Activated CD4-positive, alpha-beta T cell treated with anti-CD3 and anti-CD28 coated beads, Interleukin-2, amount 10 ng/mL, durations not matched to agents 7 days and 5 days (primary cell): ENCODE results near the gene PPP2R5B. TPM values are rescaled to one million over a fixed set of nuclear protein-coding genes. Genes with fewer than 3 reads are reported as not detected.

Experiments
- CTCF ChIA-PET: fragments of 350-600 bp; sonication (Branson Sonifier 250); formaldehyde crosslinking; loops from one replicate; lab custom pipeline; 2021; ENCODE audit warnings: antibody characterized with exemption; lab: Charles Lee
- POLR2A ChIA-PET: fragments of 350-600 bp; sonication (Branson Sonifier 250); formaldehyde crosslinking; loops from one replicate; lab custom pipeline; 2021; ENCODE audit warnings: antibody characterized with exemption; lab: Charles Lee
- DNase-seq: peaks from one replicate; pipeline ENCODE4 v3.0.0-alpha.2; 2020
- H3K27ac Mint-ChIP-seq: one replicate; pipeline ENCODE4 v1.8.0; 2021; ENCODE audit warnings: mild to moderate bottlenecking, moderate library complexity, mixed read lengths
- H3K27me3 Mint-ChIP-seq: one replicate; pipeline ENCODE4 v1.8.0; 2021; ENCODE audit warnings: mixed read lengths
- H3K36me3 Mint-ChIP-seq: one replicate; pipeline ENCODE4 v1.8.0; 2021; ENCODE audit warnings: low read depth, mixed read lengths
- H3K4me1 Mint-ChIP-seq: one replicate; pipeline ENCODE4 v1.8.0; 2021; ENCODE audit warnings: mixed read lengths
- H3K4me3 Mint-ChIP-seq: one replicate; pipeline ENCODE4 v1.8.0; 2021; ENCODE audit warnings: mild to moderate bottlenecking, moderate library complexity, mixed read lengths
- H3K9me3 Mint-ChIP-seq: one replicate; pipeline ENCODE4 v1.8.0; 2021; ENCODE audit warnings: mixed read lengths
- total RNA-seq, 2 experiments: library from RNA; stranded (reverse); gene quantifications; one replicate each; pipeline ENCODE4 v1.2.3, GENCODE V29; 2021

PPP2R5B gene
- total RNA-seq, 2 experiments from 2014 or later, result 12.0 to 13.7 TPM

GRCh38 chr11:64891880-64892279 lies 32.6 kb upstream of the PPP2R5B start:
- Mint-ChIP-seq H3K4me1 (peaks cover 19% of the 10 kb centered on the region), H3K9me3 (no peaks in the 10 kb centered on the region), H3K27me3 (no peaks in the 10 kb centered on the region), H3K36me3 (peaks cover 4% of the 10 kb centered on the region), H3K4me3 (no peak overlapping the region), H3K27ac (peak overlapping the region; percentile 73)
- ChIA-PET CTCF (interaction anchor here (29.3 kb wide), 1 partner anchor 37 kb away, joined by 732 read pairs; the partner anchor contains the start of gene CDC42BPG), POLR2A (interaction anchor here (0.9 kb wide), 1 partner anchor 48 kb away, joined by 4 read pairs; the partner anchor contains the start of gene CDC42BPG)
- no peak for DNase-seq

GRCh38 chr11:64892411-64892831 lies 32.1 kb upstream of the PPP2R5B start:
- ChIA-PET CTCF (interaction anchor here (0.9 to 29.3 kb wide), 2 partner anchors 38 to 43 kb away, joined by 3 to 732 read pairs; partner anchors contain the start of genes CDC42BPG and GPHA2), POLR2A (no interaction called here)
- no peaks in the 10 kb centered on the region for H3K9me3 Mint-ChIP-seq

GRCh38 chr11:64892838-64893193 lies 31.7 kb upstream of the PPP2R5B start:
- Mint-ChIP-seq H3K27me3 (no peaks in the 10 kb centered on the region), H3K27ac (no peak overlapping the region), H3K4me1 (peaks cover 13% of the 10 kb centered on the region), H3K9me3 (no peaks in the 10 kb centered on the region), H3K4me3 (no peak overlapping the region), H3K36me3 (peaks cover 4% of the 10 kb centered on the region)
- no peak for DNase-seq
- POLR2A ChIA-PET, result no interaction called here
- CTCF ChIA-PET, result interaction anchor here (0.9 to 29.3 kb wide), 2 partner anchors 38 to 43 kb away, joined by 3 to 732 read pairs; partner anchors contain the start of genes CDC42BPG and GPHA2

More at GRCh38 chr11:64892411-64892831, 32.1 kb upstream of the PPP2R5B start:
- DNase-seq, result no peak
- H3K4me3 Mint-ChIP-seq, result no peak overlapping the region
- H3K4me1 Mint-ChIP-seq, result peaks cover 17% of the 10 kb centered on the region
- peak overlapping the region; percentile 42 for H3K27ac Mint-ChIP-seq
- no peaks in the 10 kb centered on the region for H3K27me3 Mint-ChIP-seq
- H3K36me3 Mint-ChIP-seq, result peaks cover 4% of the 10 kb centered on the region

GRCh38 chr11:64893194-64894069 lies 31.1 kb upstream of the PPP2R5B start:
- H3K27ac Mint-ChIP-seq, result no peak overlapping the region
- no peaks in the 10 kb centered on the region for H3K9me3 Mint-ChIP-seq
- peaks cover 4% of the 10 kb centered on the region for H3K36me3 Mint-ChIP-seq
- no peak overlapping the region for H3K4me3 Mint-ChIP-seq
- POLR2A ChIA-PET, result no interaction called here
- no peaks in the 10 kb centered on the region for H3K27me3 Mint-ChIP-seq
- DNase-seq, result no peak
- CTCF ChIA-PET, result interaction anchor here (0.7 to 29.3 kb wide), 7 partner anchors 8 to 121 kb away, joined by 3 to 732 read pairs (median 5); partner anchors contain the start of genes ARL2, CDC42BPG and GPHA2
- peaks cover 8% of the 10 kb centered on the region for H3K4me1 Mint-ChIP-seq

GRCh38 chr11:64894070-64894811 lies 30.2 kb upstream of the PPP2R5B start:
- Mint-ChIP-seq H3K27ac (no peak overlapping the region), H3K9me3 (no peaks in the 10 kb centered on the region), H3K36me3 (peaks cover 5% of the 10 kb centered on the region), H3K4me1 (peaks cover 8% of the 10 kb centered on the region), H3K4me3 (no peak overlapping the region), H3K27me3 (no peaks in the 10 kb centered on the region)
- peak; percentile 92 for DNase-seq
- CTCF ChIA-PET, result interaction anchor here (0.7 to 29.3 kb wide), 6 partner anchors 9 to 120 kb away, joined by 3 to 732 read pairs (median 6); partner anchors contain the start of genes ARL2 and CDC42BPG
- POLR2A ChIA-PET, result no interaction called here

- Mint-ChIP-seq H3K27ac (no peak overlapping the region), H3K36me3 (peaks cover 8% of the 10 kb centered on the region), H3K4me3 (no peak overlapping the region), H3K27me3 (no peaks in the 10 kb centered on the region), H3K9me3 (no peaks in the 10 kb centered on the region), H3K4me1 (peaks cover 8% of the 10 kb centered on the region)
- POLR2A ChIA-PET, result no interaction called here
- no peak for DNase-seq
- CTCF ChIA-PET, result interaction anchor here (0.6 to 29.3 kb wide), 5 partner anchors 10 to 61 kb away, joined by 4 to 732 read pairs (median 6); partner anchors contain the start of gene CDC42BPG
Measured at GRCh38 chr11:64894812-64895452, 29.6 kb upstream of the PPP2R5B start.

- Mint-ChIP-seq H3K27me3 (no peaks in the 10 kb centered on the region), H3K36me3 (peaks cover 16% of the 10 kb centered on the region), H3K4me1 (peaks cover 16% of the 10 kb centered on the region), H3K4me3 (no peak overlapping the region), H3K27ac (no peak overlapping the region), H3K9me3 (no peaks in the 10 kb centered on the region)
- POLR2A ChIA-PET, result no interaction called here
- CTCF ChIA-PET, result interaction anchor here (1.0 to 29.3 kb wide), 5 partner anchors 9 to 42 kb away, joined by 3 to 732 read pairs (median 4); partner anchors contain the start of gene CDC42BPG
- no peak for DNase-seq
Measured at GRCh38 chr11:64896448-64897022, 28.0 kb upstream of the PPP2R5B start.

GRCh38 chr11:64897381-64898075 lies 27.0 kb upstream of the PPP2R5B start:
- DNase-seq, result no peak
- H3K9me3 Mint-ChIP-seq, result no peaks in the 10 kb centered on the region
- H3K4me3 Mint-ChIP-seq, result no peak overlapping the region
- CTCF ChIA-PET, result interaction anchor here (0.6 to 29.3 kb wide), 8 partner anchors 8 to 343 kb away, joined by 3 to 732 read pairs (median 4); partner anchors contain the start of gene CDC42BPG
- H3K36me3 Mint-ChIP-seq, result peaks cover 21% of the 10 kb centered on the region
- H3K27ac Mint-ChIP-seq, result no peak overlapping the region
- no peaks in the 10 kb centered on the region for H3K27me3 Mint-ChIP-seq
- peaks cover 16% of the 10 kb centered on the region for H3K4me1 Mint-ChIP-seq
- POLR2A ChIA-PET, result no interaction called here

- CTCF ChIA-PET, result interaction anchor here (1.1 to 29.3 kb wide), 6 partner anchors 9 to 69 kb away, joined by 3 to 732 read pairs (median 4); partner anchors contain the start of gene CDC42BPG
- H3K36me3 Mint-ChIP-seq, result peaks cover 21% of the 10 kb centered on the region
- H3K4me1 Mint-ChIP-seq, result peaks cover 16% of the 10 kb centered on the region
- no peak for DNase-seq
- no peak overlapping the region for H3K4me3 Mint-ChIP-seq
- H3K27me3 Mint-ChIP-seq, result no peaks in the 10 kb centered on the region
- POLR2A ChIA-PET, result no interaction called here
- no peak overlapping the region for H3K27ac Mint-ChIP-seq
- no peaks in the 10 kb centered on the region for H3K9me3 Mint-ChIP-seq
Measured at GRCh38 chr11:64898076-64898445, 26.4 kb upstream of the PPP2R5B start.

- Mint-ChIP-seq H3K9me3 (no peaks in the 10 kb centered on the region), H3K36me3 (peaks cover 21% of the 10 kb centered on the region), H3K4me3 (no peak overlapping the region), H3K27me3 (no peaks in the 10 kb centered on the region), H3K4me1 (peaks cover 16% of the 10 kb centered on the region), H3K27ac (no peak overlapping the region)
- CTCF ChIA-PET, result interaction anchor here (1.1 to 29.3 kb wide), 5 partner anchors 9 to 69 kb away, joined by 3 to 732 read pairs (median 4); partner anchors contain the start of gene CDC42BPG
- no peak for DNase-seq
- POLR2A ChIA-PET, result no interaction called here
Measured at GRCh38 chr11:64898541-64898940, 25.9 kb upstream of the PPP2R5B start.

GRCh38 chr11:64900263-64900678 lies 24.2 kb upstream of the PPP2R5B start:
- POLR2A ChIA-PET, result interaction anchor here (0.6 kb wide), 1 partner anchor 153 kb away, joined by 5 read pairs; no protein-coding TSS in a partner anchor
- Mint-ChIP-seq H3K36me3 (peaks cover 19% of the 10 kb centered on the region), H3K4me3 (no peak overlapping the region), H3K9me3 (no peaks in the 10 kb centered on the region), H3K27ac (peak overlapping the region; percentile 4), H3K27me3 (no peaks in the 10 kb centered on the region), H3K4me1 (peaks cover 11% of the 10 kb centered on the region)
- CTCF ChIA-PET, result interaction anchor here (0.9 to 29.3 kb wide), 6 partner anchors 9 to 45 kb away, joined by 4 to 732 read pairs (median 5); partner anchors contain the start of gene CDC42BPG
- DNase-seq, result peak; percentile 55
